GM19468 (cell line): ENCODE results near the gene MGMT.

Experiments used
- ATAC-seq: cut with Tn5 transposase; IDR thresholded peaks from one replicate; pipeline ENCODE4 v1.9.1; 2021; ENCODE audit warnings: mild to moderate bottlenecking, moderate library complexity, moderate number of reproducible peaks; ENCODE audit not compliant: unreplicated experiment; ENCODE audit errors: extremely low read depth

MGMT gene

DNA sequence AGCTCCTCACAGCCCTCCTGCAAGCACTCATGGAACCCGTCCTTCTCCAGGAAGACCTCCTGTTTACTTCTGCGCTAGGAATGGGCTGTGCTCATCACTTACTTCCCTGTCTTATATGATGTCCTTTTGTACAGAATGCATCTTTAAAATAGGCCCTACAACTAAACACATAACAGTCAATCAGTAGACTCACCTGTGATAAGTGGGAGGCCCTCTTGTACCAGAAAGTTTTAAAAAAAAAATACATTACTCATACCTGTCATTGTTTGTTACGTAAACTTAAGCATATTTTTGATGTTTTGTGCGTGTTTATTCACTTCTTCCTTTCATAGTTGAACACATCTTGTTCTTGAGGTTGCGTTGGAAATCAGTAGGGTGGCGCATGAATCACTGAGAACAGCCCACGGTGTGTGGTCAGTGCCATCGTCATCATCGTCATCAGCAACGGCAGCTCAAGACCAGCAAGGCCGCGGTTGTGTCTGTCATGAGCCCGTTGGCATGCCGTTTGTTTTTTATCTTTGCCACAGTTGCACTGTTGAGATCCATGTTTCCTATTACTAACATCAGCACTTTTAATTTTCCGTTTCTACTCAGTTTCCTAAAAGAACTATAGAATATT is 232.8 kb downstream of the MGMT start:
- no peak for ATAC-seq

DNA sequence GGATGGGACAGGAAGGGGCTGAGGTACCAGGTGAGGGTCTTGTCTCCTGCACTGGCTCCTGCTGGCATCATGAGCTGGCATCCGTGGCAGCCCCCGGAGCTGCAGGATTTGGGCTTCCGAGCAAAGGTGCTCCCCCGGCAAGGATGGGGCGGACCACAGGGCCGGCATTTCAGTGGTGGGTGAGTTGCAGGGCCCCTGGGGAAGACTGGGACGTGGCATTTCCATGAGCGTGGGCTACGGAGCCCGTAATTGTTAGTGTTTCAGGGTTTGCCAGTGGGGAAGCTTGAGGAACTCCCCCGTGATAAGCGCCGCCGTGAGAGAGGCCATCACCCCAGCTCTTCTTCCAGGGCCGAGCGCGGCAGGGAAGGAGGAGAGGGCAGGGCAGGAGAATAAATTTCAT is 235.6 kb downstream of the MGMT start:
- no peak for ATAC-seq

DNA sequence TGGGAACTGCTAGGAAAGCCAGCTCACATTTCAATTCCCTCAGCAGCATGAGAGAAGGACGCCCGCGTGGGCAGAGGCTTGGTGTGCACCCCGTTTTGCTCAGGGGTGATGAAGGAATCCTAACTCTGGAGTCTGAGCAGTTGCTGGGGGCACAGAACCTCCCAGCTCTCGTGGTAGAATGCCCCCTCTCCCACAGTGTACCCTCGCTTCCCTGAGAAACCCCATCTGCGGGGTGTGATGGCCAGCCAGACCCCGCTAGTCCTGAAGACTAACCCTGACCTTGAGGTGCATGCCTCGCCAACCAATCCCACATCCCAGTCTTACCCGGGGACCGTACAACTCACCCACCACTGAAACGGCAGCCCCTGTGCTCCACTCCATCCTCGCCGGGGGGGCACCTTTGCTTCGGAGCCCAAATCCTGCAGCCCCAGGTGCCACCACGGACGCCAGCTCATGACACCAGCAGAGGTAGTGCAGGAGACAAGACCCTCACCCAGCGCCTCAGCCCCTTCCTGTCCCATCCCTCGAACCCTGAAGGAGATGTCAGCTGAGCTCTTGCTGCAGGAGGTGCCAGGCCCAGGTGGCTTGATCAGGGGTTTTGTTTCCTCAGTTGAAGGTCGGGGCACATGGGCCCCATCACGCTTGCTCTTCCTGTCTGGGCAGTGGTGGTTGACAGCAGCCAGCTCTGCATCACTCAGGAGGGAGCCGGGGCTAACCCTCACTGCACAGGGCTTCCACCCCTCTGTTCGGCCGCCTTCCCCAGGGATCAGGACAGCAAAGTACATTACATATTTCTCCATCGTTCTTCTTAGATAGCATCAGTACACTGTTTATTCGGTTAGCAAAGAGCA is 236.5 kb downstream of the MGMT start:
- ATAC-seq = no peak

DNA sequence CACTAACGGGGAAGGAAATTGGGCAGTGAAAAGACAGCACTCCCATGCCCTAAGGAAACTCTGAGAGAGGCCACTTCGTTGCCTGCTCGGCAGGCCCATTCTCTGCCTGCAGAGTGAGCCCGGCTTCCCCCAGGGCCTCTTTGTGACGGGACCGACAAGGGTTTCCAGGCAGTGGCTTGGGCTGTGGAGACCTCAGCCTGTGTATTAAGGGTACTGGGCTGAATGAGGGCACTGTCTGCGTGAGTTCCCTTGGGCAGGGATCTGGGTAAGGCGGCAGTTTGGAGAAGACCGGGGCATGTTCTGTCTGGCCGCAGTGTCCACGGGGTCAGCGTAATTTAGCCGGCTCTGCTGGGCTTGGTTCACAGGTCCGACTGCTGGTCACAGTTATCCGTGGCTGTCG is 237.2 kb downstream of the MGMT start:
- no peak for ATAC-seq

DNA sequence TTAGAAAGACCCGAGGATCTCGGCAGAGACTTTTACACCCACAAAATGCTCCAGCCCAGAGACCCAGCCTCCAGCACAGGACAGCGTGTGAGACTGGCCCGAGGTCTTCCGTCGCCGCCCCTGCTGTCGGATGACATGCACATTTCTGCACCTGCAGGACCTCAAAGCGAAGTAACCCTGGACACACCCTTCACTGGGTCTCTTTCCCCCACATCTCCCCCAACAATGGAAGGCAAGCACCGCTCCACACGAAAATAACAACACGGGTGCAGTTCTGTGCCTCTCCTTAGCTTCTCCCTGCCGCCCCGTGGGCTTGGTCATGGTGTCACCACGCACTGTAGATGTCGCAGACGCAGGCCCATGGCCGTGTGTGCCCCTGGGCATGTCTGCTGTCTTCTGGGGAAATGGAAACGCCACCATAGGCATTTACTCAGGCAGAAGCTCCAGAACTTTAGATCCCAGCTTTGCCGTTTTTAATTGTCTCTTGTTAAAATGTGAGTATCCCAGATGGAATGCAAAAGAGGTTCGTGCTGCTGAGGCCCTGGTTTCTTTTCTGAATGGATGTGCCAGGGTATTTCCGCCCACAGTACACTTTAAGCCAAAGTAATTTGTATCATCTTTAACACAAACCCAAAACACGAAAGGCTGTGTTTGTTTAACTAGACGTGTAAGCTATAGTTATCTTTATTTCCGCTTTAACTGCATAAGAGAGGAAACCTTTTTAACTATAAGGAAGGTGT is 237.9 kb downstream of the MGMT start:
- no peak for ATAC-seq

DNA sequence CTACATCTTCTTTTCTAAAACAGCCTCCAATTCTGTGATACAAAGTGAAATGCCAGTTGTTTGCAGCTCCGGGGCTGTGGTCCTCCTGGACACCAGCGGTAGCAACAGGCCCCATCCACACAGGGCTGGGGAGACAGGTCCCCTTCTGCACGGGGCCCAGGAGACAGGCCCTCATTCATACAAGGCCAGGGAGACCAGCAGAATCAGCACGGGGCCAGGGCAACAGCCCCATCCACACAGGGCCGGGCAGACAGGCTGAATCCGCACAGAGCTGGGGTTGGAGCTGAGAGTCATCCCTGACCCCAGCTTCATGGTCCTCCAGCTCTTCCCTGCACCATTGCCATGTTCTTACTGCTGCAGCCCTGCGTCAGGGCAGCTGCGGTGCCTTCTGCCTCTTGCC is 238.6 kb downstream of the MGMT start:
- ATAC-seq = no peak

DNA sequence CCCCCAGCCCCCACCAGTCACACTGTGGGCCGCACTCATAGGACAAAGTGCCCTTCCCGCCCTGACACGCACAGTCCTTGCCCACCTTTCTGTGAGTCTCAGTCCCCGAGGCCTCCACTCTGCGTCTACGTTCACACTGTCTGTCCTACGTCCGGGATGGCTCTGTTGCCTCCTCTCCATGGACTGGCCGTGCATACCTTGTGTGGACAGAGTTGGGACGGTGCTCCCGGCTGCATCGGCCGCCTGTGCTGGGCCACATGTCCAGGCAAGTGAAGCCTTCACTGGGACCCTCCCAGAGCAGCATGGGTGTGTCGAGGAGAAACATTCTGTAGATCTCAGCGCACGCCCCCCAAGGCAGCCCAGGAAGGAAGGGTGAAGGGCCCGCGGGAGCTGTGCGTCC is 239.0 kb downstream of the MGMT start:
- ATAC-seq = no peak

DNA sequence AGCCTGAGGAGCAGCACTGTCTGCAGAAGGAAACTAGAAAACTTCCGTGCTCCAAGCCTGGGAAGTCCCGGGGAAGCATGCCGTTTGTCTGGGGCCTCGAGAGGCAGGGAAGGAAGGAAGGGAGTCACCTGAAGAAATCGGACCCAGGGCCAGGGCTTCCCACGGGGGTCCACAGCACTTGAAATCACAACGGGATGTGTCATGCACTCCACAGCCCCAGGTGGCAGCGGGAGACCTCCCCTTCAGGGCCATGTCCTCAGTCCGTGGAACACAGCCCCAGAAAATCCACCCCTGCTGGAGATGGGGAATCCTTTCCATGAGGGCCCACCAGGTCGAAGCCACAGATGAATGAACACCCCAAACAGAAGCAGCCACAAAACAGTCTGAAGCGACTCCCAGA is 239.5 kb downstream of the MGMT start:
- ATAC-seq = no peak

DNA sequence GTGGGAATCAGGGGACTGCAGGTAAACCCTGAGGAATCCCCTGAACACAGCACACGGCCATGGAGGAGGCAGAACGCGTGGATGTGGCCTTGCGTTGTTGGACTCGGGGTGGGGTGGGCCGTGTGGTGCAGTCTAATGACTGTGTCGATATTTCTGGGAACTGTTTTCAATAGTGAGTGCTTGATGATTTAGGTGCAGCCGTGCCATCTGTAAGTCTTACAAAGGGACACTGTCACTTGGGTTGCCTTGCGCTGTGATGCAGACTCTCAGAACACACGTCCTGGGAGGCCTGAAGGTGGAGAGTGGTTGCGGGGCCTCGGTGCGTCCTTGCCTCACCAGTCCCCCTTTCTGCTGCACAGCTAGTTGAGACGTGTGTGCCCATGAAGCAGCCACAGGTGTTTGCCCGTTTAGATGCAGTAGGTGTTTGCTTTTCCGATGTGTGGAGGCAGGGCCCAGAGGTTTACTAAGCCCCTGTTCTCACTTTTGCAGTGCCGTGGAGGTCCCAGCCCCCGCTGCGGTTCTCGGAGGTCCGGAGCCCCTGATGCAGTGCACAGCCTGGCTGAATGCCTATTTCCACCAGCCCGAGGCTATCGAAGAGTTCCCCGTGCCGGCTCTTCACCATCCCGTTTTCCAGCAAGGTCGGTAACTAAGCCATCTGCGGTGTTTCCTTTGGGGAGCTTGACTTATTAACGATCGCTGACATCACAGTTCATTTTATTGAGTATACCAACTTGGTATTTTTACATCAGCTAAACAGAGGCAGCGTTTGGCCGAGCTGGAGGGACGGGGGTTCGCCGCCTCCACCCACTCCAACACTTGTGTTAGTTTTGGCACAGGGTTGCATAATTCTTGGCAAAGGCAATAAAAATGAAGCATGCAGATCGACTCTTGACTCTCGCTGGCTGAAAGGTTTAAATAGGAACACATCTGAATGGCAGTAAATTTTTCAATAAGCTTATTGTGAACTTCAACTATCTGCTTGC is 240.7 kb downstream of the MGMT start:
- no peak for ATAC-seq

DNA sequence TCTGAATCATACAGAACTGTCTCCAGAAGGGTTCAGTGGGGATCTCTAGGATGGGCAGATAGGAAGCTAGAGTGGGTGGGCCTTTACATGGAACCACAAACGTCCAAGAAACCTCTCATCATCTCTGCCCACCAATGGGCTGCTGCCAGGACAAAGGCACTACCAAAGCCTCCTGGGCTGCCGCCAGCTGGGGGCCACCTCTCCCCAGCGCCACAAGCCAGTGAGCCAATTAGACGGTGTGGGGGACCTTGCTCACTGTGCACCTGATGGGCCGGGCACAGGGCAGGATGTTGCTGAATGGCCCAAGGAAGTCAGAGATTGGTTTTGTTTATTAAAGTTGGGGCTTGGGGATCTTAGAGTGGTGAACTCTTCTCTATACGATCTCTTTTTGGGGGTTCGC is 242.1 kb downstream of the MGMT start:
- ATAC-seq = no peak

DNA sequence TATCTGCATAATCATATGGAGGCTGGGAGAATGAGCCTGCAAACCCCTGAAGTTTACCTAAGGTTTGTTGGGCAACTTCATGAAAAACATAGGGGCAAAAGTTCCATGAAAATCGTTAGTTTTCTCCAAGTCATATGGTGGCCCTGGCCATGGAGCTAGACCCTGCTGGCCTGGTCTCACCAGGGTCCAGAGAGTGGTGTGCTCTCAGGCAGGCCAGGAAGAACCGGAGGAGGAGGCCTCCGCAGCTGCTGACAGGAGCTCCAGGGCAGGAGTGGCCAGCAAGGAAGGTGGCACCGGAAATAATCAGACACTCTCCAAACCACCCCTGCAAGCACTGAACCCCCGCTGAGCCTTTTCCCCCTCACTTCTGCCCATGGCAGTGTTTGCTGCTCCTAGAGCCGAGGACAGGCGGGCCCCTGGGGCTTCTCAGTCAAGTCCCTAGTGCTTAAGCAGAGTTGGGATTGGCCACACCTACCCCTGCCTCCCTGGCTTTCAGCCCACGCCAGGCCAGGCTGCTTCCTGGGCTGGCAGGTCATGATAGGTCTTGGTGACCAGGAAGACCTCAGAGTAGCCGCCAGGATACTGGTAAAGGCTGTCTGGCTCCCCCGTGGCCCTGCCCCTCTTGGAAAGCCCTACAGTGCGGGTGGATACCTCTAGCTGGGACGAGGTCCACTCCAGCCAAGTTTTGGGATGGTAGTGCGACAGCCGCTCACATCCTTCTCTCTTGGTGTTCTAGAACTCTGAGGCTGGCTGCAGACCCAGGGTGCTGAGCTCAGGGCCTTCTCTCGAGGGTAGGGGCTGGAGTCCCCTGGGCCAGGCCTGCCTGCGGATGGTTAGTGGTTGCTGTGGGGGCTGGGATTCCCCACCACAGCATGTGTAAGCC is 242.8 kb downstream of the MGMT start:
- ATAC-seq = no peak

DNA sequence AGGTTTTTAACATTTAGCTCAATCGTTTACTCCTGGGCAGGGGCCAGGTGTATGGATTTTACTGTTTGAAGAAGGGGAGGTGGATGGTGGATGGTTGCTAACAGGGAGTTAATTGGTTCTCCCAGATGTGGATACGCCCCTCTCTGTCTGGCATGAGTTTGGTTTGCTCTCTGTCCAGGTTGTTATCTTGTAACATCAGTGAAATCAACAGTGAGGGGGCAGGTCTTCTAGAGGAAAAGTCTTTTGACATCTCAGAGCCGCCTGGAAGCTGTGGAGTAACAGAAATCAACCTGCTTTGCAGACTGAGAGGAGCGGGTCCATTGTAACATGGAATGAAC is 243.4 kb downstream of the MGMT start:
- no peak for ATAC-seq

DNA sequence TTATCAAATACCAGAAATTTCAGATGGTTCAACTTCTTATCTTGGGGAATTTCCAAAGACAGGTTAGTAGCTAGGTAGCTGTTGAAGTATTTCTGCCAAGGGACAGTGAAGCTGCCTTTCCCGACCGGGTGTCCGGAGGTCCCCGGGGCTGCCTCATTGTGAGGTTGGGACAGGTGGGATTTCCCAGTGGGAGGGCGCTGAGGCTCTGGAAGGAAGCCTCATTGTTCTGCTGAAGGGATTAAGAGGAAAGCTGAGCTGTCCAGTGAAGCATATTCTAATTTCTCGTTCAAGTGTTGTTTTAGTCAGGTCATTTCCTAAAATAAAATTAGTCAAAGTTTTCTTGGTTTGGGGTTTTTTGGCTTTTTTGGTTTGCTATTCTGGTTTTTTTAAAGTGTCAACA is 244.2 kb downstream of the MGMT start:
- ATAC-seq = no peak

DNA sequence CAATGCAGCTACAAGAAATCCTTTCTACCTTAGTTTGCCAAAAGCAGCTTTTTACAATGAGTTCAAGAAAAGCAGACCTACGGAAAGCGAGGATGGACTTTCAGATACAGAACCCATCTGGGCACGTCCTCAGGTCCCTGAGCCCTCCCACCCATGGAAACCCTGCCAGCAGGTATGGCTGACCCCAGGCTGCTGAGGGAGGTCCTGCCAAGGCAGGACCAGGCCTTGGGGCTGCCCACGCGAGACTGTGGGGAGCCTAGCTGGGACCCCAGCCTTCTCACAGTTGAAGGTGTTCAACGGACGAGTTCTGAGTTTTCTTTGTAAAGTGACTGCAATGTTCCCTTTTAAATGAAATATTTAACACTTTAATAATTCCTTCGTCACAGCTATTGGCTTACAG is 245.0 kb downstream of the MGMT start:
- ATAC-seq = no peak

DNA sequence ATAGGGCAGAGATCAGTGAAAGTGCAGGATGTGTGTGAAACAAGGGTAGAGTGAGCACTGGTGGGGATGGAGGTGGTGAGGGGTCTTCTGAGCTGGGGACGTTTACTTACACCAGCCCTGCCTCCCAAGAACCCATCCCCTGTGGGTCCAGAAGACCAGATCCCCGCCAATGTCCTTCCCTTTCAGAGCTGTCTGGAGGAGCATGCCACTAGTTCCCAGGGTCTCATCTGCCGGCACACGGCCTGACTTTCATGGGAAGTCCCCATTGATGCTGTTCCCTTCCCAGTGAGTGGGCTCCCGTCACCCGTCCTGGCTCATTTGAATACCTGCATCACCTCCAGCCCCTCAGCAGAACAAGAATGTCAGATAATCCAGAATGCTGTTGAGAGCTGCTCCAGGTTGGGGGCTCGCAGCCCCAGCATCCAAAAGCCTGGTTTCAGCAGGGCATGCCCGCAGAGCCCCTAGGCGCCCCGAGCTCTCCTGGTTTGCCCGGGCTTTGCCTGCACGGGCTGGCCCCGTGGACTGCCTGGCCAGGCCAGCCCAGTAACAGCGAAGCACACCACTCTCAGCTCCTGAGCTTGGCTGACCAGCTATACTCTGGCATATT is 246.7 kb downstream of the MGMT start:
- no peak for ATAC-seq

DNA sequence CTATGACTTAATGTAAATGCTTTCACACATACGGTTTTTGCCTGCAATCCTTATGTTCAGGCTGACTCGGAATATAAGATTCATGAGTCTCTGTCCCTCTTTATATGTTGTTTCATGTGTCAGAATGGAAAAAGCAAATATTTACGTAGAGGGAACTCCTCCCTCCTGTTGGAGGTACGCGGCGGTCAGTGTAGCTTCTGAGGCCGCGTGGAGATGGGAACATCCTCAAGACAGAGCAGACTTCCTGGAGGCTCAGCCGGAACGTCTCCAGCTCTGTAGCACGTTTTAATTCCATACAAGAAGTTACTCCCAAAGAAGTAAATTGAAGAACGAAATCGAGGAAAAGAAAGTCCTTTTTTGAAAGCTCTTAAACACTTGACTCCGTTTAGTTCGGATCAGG is 248.8 kb downstream of the MGMT start:
- no peak for ATAC-seq

DNA sequence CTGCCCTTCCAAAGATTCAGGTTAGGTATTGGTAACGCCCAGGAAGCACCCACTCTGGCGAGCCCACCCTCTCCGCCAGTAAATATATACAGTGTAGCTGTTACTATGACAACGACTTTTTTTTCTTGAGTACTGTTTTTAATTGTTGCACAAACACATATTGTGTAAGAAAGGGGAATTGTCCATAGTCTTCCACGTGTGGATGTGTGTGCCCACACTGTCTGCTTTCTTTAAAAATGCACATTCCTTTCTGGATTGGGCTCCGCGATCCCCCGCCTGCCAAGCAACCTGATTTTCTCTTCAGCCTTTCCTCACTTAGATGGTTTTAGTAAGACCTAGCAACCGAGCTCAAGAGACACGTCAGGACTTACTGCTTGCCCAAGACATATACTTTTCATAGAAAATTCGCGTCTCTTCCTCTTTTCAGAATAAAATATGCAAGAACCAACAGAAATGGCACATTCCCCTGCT is 249.2 kb downstream of the MGMT start:
- ATAC-seq = no peak

DNA sequence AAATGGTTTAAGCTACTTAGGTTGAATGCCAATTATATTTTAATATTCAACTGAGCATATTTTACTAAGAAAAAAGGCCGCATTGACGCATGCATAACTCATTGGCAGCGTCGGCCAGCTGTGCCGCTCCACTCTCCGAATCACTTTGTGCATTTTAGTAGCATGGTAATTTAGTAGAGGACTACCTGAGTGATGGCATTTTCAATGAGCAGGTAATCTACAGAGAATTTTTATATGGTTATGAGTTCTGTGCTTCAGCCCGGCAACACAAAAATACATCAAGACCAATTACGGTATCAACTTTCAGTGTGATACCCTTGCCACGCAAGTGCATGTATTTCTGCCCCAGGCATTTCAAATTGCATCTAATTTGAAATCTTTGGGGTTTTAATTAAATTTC is 249.8 kb downstream of the MGMT start:
- ATAC-seq = no peak
